A549 (cell line): ENCODE data around the gene MYCBP. TPM values are rescaled to one million over a fixed set of nuclear protein-coding genes. Genes with fewer than 3 reads are reported as not detected.

Experiments used
- ATAC-seq, 2 experiments: fragments of 200-7000 bp in 1 of 2; fragments of >200 bp in 1 of 2; cut with Nextera tagmentation in 1 of 2; cut with Tn5 transposase in 1 of 2; 3 replicates each; pipeline versions ENCODE4 v1.8.0 to v1.9.1; 2018 to 2020; ENCODE audit warnings: mild to moderate bottlenecking in 1 of 2, moderate library complexity in 1 of 2
- CTCF ChIA-PET: fragments of 300-600 bp; sonication (Branson Sonifier 250); formaldehyde crosslinking; extraction: SDS; loops from one replicate; lab custom pipeline; 2021; ENCODE audit warnings: antibody characterized with exemption, inconsistent platforms; lab: Yijun Ruan, JAX
- POLR2A ChIA-PET: fragments of 350-600 bp; formaldehyde crosslinking; extraction: SDS; loops from one replicate; lab custom pipeline; 2021; ENCODE audit warnings: antibody characterized with exemption, inconsistent platforms; lab: Yijun Ruan, JAX
- DNase-seq, 2 experiments: peaks; one replicate each; pipeline versions ENCODE4 v3.0.0 to v3.0.0-alpha.2; 2011 to 2016; ENCODE audit warnings: low read depth in 1 of 2, low spot score in 1 of 2
- FAIRE-seq: peaks from 2 replicates; lab custom pipeline; 2011; peaks lifted over from hg19 to GRCh38; lab: Jason Lieb, UNC
- H3K27ac ChIP-seq, 2 experiments: fragments of >200 bp; sonication (Bioruptor Twin); formaldehyde crosslinking; 3 replicates each; pipeline ENCODE4 v1.5.1; 2016 to 2017
- H3K4me1 ChIP-seq: fragments of >200 bp; sonication (Bioruptor Twin); formaldehyde crosslinking; 3 replicates; pipeline ENCODE4 v1.6.1; 2016
- H3K4me2 ChIP-seq: fragments of >200 bp; sonication (Bioruptor Twin); formaldehyde crosslinking; 3 replicates; pipeline ENCODE4 v1.6.1; 2016
- H3K4me3 ChIP-seq: fragments of >200 bp; sonication (Bioruptor Twin); formaldehyde crosslinking; 3 replicates; pipeline ENCODE4 v1.5.1; 2016
- H3K9me3 ChIP-seq: fragments of >200 bp; sonication (Bioruptor Twin); formaldehyde crosslinking; 3 replicates; pipeline ENCODE4 v1.6.1; 2016
- BCL3 ChIP-seq: fragments of >200 bp; sonication (Bioruptor Twin); formaldehyde crosslinking; IDR thresholded peaks from 3 replicates; pipeline ENCODE4 v1.6.1; 2016
- BHLHE40 ChIP-seq: IDR thresholded peaks from 2 replicates; pipeline ENCODE4 v1.6.1; 2012; ENCODE audit warnings: low read depth, low read length, inconsistent platforms
- CEBPB ChIP-seq, 2 experiments: fragments of >200 bp in 1 of 2; sonication (Bioruptor Twin) in 1 of 2; formaldehyde crosslinking in 1 of 2; IDR thresholded peaks; 2 replicates each; pipeline ENCODE4 v1.6.1; 2012 to 2016
- E2F6 ChIP-seq: IDR thresholded peaks from 2 replicates; pipeline ENCODE4 v1.6.1; 2012; ENCODE audit warnings: low read depth, borderline replicate concordance
- FOSB ChIP-seq: fragments of 250-450 bp; sonication (Bioruptor Pico); IDR thresholded peaks from 2 replicates; pipeline ENCODE4 v1.5.0; 2020; ENCODE audit warnings: mild to moderate bottlenecking, moderate library complexity
- FOSL2 ChIP-seq, 2 experiments: fragments of 450-650 bp in 1 of 2; fragments of >200 bp in 1 of 2; sonication (Bioruptor Twin) in 1 of 2; formaldehyde crosslinking; IDR thresholded peaks; 2 replicates each; pipeline versions ENCODE4 v1.5.0 to v1.6.1; 2016 to 2020; ENCODE audit warnings: mild to moderate bottlenecking in 1 of 2, moderate library complexity in 1 of 2
- HEYL ChIP-seq: fragments of 250-450 bp; sonication (Bioruptor Pico); IDR thresholded peaks from 2 replicates; pipeline ENCODE4 v1.8.0; 2021; ENCODE audit warnings: mild to moderate bottlenecking, moderate library complexity
- JUN ChIP-seq, 2 experiments: fragments of >200 bp; sonication (Bioruptor Twin); formaldehyde crosslinking; IDR thresholded peaks; 2 replicates in 1 of 2; 3 replicates in 1 of 2; pipeline ENCODE4 v1.6.1; 2016 to 2017
- KDM5A ChIP-seq: fragments of 200-600 bp; sonication (generic); IDR thresholded peaks from 2 replicates; pipeline ENCODE4 v1.6.1; 2016; ENCODE audit warnings: antibody characterized with exemption, mild to moderate bottlenecking
- NPAS2 ChIP-seq: fragments of 250-450 bp; sonication (Bioruptor Pico); IDR thresholded peaks from 2 replicates; pipeline ENCODE4 v1.8.0; 2022; ENCODE audit warnings: mild to moderate bottlenecking, moderate library complexity, borderline replicate concordance
- PHF8 ChIP-seq: fragments of 200-600 bp; sonication (generic); IDR thresholded peaks from 2 replicates; pipeline ENCODE4 v1.6.1; 2016; ENCODE audit warnings: low read depth, mild to moderate bottlenecking, antibody characterized with exemption, moderate library complexity, borderline replicate concordance
- POLR2A ChIP-seq: IDR thresholded peaks from 2 replicates; pipeline ENCODE4 v1.6.1; 2012; ENCODE audit warnings: mild to moderate bottlenecking, low read length
- REST ChIP-seq: fragments of 200-600 bp; sonication (generic); IDR thresholded peaks from 2 replicates; pipeline ENCODE4 v1.6.1; 2016; ENCODE audit warnings: antibody characterized with exemption, mild to moderate bottlenecking, moderate library complexity
- USF2 ChIP-seq: fragments of 450-650 bp; IDR thresholded peaks from 2 replicates; pipeline ENCODE4 v1.6.1; 2014; ENCODE audit warnings: antibody characterized with exemption
- ZSCAN20 ChIP-seq: fragments of 250-450 bp; sonication (Bioruptor Pico); IDR thresholded peaks from 2 replicates; pipeline ENCODE4 v1.8.0; 2022; ENCODE audit warnings: mild to moderate bottlenecking, moderate library complexity
- WGBS: methylation state at CpG from one replicate; pipeline ENCODE4 v1.1.6; 2017; ENCODE audit errors: missing lambda C conversion rate; 5-methylcytosine and 5-hydroxymethylcytosine counted together
- polyA plus RNA-seq, 4 experiments: library from polyadenylated mRNA; depleted of rRNA in 3 of 4; stranded (reverse); fragments of >200 nt; fragmentation: RNase III in 1 of 4; extraction: RNeasy Plus Mini Kit Qiagen cat#74134 plus additional on column Dnase treatment in 1 of 4; gene quantifications; 2 replicates in 3 of 4; 3 replicates in 1 of 4; pipeline ENCODE4 v1.2.3, GENCODE V29; 2011 to 2017
- TF ChIP-seq, protein P1 (sequence below): fragments of >200 bp; sonication (Bioruptor Twin); formaldehyde crosslinking; IDR thresholded peaks from 2 replicates; pipeline ENCODE4 v1.6.1; 2016
- TF ChIP-seq, protein P2 (sequence below): IDR thresholded peaks from 2 replicates; pipeline ENCODE4 v1.6.1; 2012
- TF ChIP-seq, protein P3 (sequence below): IDR thresholded peaks from 2 replicates; pipeline ENCODE4 v1.6.1; 2012

Gene MYCBP
- polyA plus RNA-seq, 2 of the 4 experiments (the other 2 are of a cell fraction), result 25.0 to 25.5 TPM

GRCh38 chr1:38860454-38860795, 12.7 kb downstream of the MYCBP start:
- DNase-seq (no peak), FAIRE-seq (no peak), ATAC-seq (no peak)
- WGBS, result 6% methylated on average over 6 of the region's 6 CpGs
- Histone ChIP-seq H3K4me3 (peak overlapping the region; percentile 89), H3K4me2 (peak overlapping the region; percentile 87), H3K4me1 (peaks cover 11% of the 10 kb centered on the region), H3K9me3 (no peaks in the 10 kb centered on the region), H3K27ac (peak overlapping the region; percentile 82 to 92)
- TF ChIP-seq BHLHE40 (no peak), NPAS2 (CRISPR knock-in tag) (no peak), ZSCAN20 (CRISPR knock-in tag) (no peak), CEBPB (IDR thresholded peaks at IDR 0.05) (no peak), FOSL2 (IDR thresholded peaks at IDR 0.05) (no peak), FOSL2 (CRISPR knock-in tag; IDR thresholded peaks at IDR 0.05) (no peak), FOSB (no peak), POLR2A (no peak)
- ChIA-PET CTCF (no interaction called here), POLR2A (interaction anchor here (0.6 kb wide), 1 partner anchor 190 kb away, joined by 3 read pairs; no protein-coding TSS in a partner anchor)

DNA sequence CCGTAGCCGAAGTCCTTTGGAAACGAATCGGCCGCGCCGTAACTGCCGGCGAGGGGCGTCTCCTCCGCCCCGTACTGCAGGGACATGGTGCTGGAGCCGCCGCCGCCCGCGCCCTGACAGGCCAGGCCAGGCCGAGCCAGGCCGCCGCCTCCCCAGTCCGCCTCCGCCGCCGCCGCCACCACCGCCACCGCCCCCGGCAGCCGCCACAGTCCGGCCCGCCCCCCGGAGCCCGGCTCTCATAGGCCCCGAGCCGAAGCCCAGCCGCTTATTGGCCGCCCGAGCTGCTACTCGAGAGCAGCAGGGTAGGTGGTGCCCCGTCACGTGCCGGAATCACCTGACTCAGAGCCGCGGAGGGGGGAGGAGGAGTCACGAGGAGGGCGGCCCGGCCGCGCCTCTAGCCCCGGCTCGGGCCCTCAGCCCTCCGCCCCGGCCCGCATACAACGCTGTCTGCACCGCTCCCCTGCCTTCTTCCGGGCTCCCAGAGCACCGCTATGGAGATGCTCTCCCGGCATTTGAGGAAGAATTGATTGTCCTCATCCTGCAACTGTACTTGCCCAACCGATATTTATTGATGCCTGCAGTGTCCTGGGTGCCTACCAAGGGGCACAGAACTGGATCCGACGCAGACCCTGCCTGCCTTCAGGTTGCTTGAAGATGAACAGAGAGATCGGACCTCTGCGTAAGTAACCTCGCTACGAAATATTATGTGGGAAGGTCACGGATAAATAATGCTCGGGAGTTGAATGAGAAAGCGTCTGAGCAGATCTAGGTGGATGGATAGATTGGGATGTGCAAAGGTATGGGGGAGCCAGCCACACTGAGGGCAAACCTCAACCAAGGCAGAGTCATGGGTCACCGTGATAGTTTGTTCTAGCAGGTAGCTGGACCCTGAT, 13.3 kb downstream of the MYCBP start, which contains the start of gene RRAGC:
Gene RRAGC (minus strand): TSS at position 212 of the 893 bp plus-strand sequence. CDS start 126 bp downstream, at position 86.
- ATAC-seq (peak; percentile 98 to 99), FAIRE-seq (no peak), DNase-seq (peak; percentile 95 to 96)
- Histone ChIP-seq H3K4me1 (peaks cover 11% of the 10 kb centered on the region), H3K9me3 (no peaks in the 10 kb centered on the region), H3K4me2 (peak within 1 kb of the TSS; percentile 92), H3K27ac (peak within 1 kb of the TSS; percentile 85 to 92), H3K4me3 (peak within 1 kb of the TSS; percentile 89)
- ChIA-PET CTCF (interaction anchor here (0.9 kb wide), 1 partner anchor 816 kb away, joined by 3 read pairs; no protein-coding TSS in a partner anchor), POLR2A (interaction anchor here (0.6 kb wide), 2 partner anchors 129 to 191 kb away, joined by 3 read pairs; no protein-coding TSS in a partner anchor)
- TF ChIP-seq, protein P1, sequence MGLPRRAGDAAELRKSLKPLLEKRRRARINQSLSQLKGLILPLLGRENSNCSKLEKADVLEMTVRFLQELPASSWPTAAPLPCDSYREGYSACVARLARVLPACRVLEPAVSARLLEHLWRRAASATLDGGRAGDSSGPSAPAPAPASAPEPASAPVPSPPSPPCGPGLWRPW, result no peak
- TF ChIP-seq USF2 (peak; percentile 99), HEYL (no peak), REST (no peak), BCL3 (0 out of 3 replicates have a peak, but pooled peaks have one; percentile 43), POLR2A (peak; percentile 40), FOSL2 (IDR thresholded peaks at IDR 0.05) (no peak), FOSL2 (CRISPR knock-in tag; IDR thresholded peaks at IDR 0.05) (0 out of 2 replicates have a peak, but pooled peaks have one; percentile 39), JUN (IDR thresholded peaks at IDR 0.05) (peak in 1 of 2 experiments; percentile 62; a peak in 2 of 5 replicates), BHLHE40 (peak; percentile 97), E2F6 (0 out of 2 replicates have a peak, but pooled peaks have one; percentile 47), KDM5A (no peak), PHF8 (peak; percentile 49; the same call in 1 of the 2 replicates)
- TF ChIP-seq, protein P2, sequence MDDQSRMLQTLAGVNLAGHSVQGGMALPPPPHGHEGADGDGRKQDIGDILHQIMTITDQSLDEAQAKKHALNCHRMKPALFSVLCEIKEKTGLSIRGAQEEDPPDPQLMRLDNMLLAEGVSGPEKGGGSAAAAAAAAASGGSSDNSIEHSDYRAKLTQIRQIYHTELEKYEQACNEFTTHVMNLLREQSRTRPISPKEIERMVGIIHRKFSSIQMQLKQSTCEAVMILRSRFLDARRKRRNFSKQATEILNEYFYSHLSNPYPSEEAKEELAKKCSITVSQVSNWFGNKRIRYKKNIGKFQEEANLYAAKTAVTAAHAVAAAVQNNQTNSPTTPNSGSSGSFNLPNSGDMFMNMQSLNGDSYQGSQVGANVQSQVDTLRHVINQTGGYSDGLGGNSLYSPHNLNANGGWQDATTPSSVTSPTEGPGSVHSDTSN, result peak; percentile 94
- TF ChIP-seq, protein P3, sequence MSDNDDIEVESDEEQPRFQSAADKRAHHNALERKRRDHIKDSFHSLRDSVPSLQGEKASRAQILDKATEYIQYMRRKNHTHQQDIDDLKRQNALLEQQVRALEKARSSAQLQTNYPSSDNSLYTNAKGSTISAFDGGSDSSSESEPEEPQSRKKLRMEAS, result peak; percentile 82
- WGBS, result 0% methylated on average over 10 of the region's 70 CpGs
